ACC112 (cell line): ENCODE measurements around the gene TUBG1.

ENCODE experiments used
- H2AFZ ChIP-seq: fragments of 200-600 bp; sonication (generic); one replicate; pipeline ENCODE4 v1.6.0; 2017; ENCODE audit warnings: antibody characterized with exemption, low read length; ENCODE audit not compliant: unreplicated experiment
- H3K27ac ChIP-seq: fragments of 200-600 bp; sonication (generic); 2 replicates; pipeline ENCODE4 v1.5.1; 2014; ENCODE audit warnings: low read depth, mild to moderate bottlenecking, antibody characterized with exemption, low read length, moderate library complexity
- H3K27me3 ChIP-seq: fragments of 200-600 bp; sonication (generic); 2 replicates; pipeline ENCODE4 v1.6.1; 2014; ENCODE audit warnings: mild to moderate bottlenecking, antibody characterized with exemption, low read length, moderate library complexity, mixed read lengths; ENCODE audit not compliant: insufficient read depth
- H3K36me3 ChIP-seq: fragments of 200-600 bp; sonication (generic); 2 replicates; pipeline ENCODE4 v1.6.1; 2016; ENCODE audit warnings: mild to moderate bottlenecking, antibody characterized with exemption, low read length, moderate library complexity, mixed read lengths; ENCODE audit not compliant: insufficient read depth
- H3K4me1 ChIP-seq: fragments of 200-600 bp; sonication (generic); one replicate; pipeline ENCODE4 v1.6.1; 2016; ENCODE audit warnings: low read length, mixed read lengths; ENCODE audit not compliant: insufficient read depth, unreplicated experiment, control insufficient read depth
- H3K4me3 ChIP-seq: fragments of 200-600 bp; sonication (generic); 2 replicates; pipeline ENCODE4 v1.5.1; 2014; ENCODE audit warnings: mild to moderate bottlenecking, low read depth, low read length
- H3K79me2 ChIP-seq: fragments of 200-600 bp; sonication (generic); one replicate; pipeline ENCODE4 v1.6.0; 2016; ENCODE audit warnings: low read length; ENCODE audit not compliant: control insufficient read depth, unreplicated experiment, insufficient read depth

TUBG1 gene

DNA sequence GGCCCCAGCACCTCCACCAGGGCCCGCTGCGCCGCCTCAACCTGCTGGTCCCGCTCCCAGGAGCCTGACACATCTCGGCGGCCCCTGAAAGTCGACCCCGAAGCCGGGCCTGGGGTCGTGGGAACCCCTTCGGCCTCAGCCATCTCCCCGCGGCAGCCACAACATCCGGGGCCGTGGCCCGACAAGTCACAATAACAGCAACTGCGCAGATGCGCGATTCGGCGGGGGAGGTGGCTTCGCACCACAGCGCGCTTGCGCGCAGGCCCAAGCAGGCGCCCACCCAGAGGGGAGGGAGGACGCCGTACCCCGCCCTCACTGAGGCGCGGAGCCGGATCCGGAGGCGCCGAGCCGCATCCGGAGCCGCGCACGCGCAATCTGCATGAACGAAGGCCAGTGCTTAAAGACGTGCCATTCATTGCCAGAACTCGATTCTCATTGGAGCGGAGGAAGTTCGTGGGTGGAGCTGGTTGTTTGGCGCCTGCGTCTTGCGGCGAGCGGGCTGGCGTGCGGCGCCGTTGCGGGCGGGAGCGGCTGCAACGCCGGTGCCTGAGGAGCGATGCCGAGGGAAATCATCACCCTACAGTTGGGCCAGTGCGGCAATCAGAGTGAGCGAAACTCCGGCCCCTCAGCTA, at the start of gene TUBG1, which contains the start of gene RETREG3:
TUBG1 (plus strand) TSS at position 502 of the 632 bp plus-strand sequence; CDS start at position 557, 55 bp downstream.
RETREG3 (minus strand) TSS at position 193 of the 632 bp plus-strand sequence; CDS start at position 143, 50 bp downstream.
- Histone ChIP-seq H3K27me3 (no peaks in the 10 kb centered on the region), H3K4me3 (peak within 1 kb of the TSS; percentile 98), H3K36me3 (peaks cover 11% of the 10 kb centered on the region), H3K27ac (peak within 1 kb of the TSS; percentile 63), H3K4me1 (peaks cover 3% of the 10 kb centered on the region), H3K79me2 (peaks cover 54% of the 10 kb centered on the region), H2AFZ (peak within 1 kb of the TSS; percentile 56)

DNA sequence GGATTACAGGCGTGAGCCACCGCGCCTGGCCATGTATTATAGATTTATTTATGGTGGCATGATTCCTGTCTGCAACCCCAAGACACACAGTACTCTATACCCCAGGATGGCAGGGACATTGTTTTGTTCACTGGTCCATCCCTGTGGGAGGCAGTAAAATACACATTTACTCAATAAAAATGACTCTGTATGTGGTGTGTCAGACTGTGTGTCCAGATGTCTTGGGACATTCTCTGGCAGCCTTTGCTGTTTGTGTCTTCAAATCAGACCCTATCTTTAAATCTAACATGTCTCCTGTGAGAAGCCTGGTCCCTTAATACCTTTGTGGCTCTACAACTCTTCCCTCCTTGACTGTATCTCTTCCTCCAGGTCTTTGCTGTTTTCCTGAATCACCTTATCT, 49.2 kb upstream of the TUBG1 start:
- H3K27me3 ChIP-seq, result no peaks in the 10 kb centered on the region
- peaks cover 13% of the 10 kb centered on the region for H3K4me1 ChIP-seq
- no peaks in the 10 kb centered on the region; the same call in 1 of the 2 replicates for H3K36me3 ChIP-seq
- H3K79me2 ChIP-seq, result peaks cover 39% of the 10 kb centered on the region
- no peak overlapping the region for H3K27ac ChIP-seq
- no peak overlapping the region for H2AFZ ChIP-seq
- peak overlapping the region; percentile 46; the same call in 1 of the 2 replicates for H3K4me3 ChIP-seq

- Histone ChIP-seq H3K27me3 (no peaks in the 10 kb centered on the region), H3K79me2 (peaks cover 39% of the 10 kb centered on the region), H2AFZ (peak within 1 kb of the TSS; percentile 99), H3K4me3 (peak within 1 kb of the TSS; percentile 86), H3K36me3 (no peaks in the 10 kb centered on the region; the same call in 1 of the 2 replicates), H3K4me1 (peaks cover 17% of the 10 kb centered on the region), H3K27ac (peak within 1 kb of the TSS; percentile 72)
Observed at GRCh38 chr17:42561897-42562387, 47.5 kb upstream of the TUBG1 start, which contains the start of gene COASY. TSS of gene COASY (plus strand) at chr17:42562148. CDS start at chr17:42562623, 475 bp downstream.

GRCh38 chr17:42562388-42563142, 46.9 kb upstream of the TUBG1 start:
- Histone ChIP-seq H3K36me3 (no peaks in the 10 kb centered on the region; the same call in 1 of the 2 replicates), H2AFZ (peak overlapping the region; percentile 99), H3K4me1 (peaks cover 17% of the 10 kb centered on the region), H3K27ac (peak overlapping the region; percentile 72), H3K27me3 (no peaks in the 10 kb centered on the region), H3K79me2 (peaks cover 44% of the 10 kb centered on the region), H3K4me3 (peak overlapping the region; percentile 86)

DNA sequence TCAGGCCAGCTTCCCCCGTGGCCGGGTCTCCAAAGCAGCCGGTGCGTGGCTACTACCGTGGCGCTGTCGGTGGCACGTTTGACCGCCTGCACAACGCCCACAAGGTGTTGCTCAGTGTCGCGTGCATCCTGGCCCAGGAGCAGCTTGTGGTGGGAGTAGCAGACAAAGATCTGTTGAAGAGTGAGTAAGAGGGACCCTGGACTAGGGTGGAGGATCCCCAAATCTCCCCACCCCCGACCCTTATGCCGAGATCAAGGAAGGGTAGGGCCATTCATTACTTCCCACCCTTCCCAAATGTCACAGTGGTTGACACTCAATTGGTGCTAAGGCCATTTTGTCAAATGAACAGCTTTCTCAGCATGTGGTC, 46.4 kb upstream of the TUBG1 start:
- Histone ChIP-seq H3K4me3 (peak overlapping the region; percentile 86), H3K4me1 (peaks cover 17% of the 10 kb centered on the region), H3K36me3 (no peaks in the 10 kb centered on the region; the same call in 1 of the 2 replicates), H3K79me2 (peaks cover 48% of the 10 kb centered on the region), H3K27me3 (no peaks in the 10 kb centered on the region), H3K27ac (peak overlapping the region; percentile 72), H2AFZ (no peak overlapping the region)

- H3K79me2 ChIP-seq, result peaks cover 52% of the 10 kb centered on the region
- no peak overlapping the region for H3K27ac ChIP-seq
- H3K4me1 ChIP-seq, result peaks cover 17% of the 10 kb centered on the region
- no peaks in the 10 kb centered on the region for H3K27me3 ChIP-seq
- no peak overlapping the region for H2AFZ ChIP-seq
- H3K4me3 ChIP-seq, result peak overlapping the region; percentile 86
- no peaks in the 10 kb centered on the region; the same call in 1 of the 2 replicates for H3K36me3 ChIP-seq
Observed at GRCh38 chr17:42563543-42563942, 45.9 kb upstream of the TUBG1 start.

DNA sequence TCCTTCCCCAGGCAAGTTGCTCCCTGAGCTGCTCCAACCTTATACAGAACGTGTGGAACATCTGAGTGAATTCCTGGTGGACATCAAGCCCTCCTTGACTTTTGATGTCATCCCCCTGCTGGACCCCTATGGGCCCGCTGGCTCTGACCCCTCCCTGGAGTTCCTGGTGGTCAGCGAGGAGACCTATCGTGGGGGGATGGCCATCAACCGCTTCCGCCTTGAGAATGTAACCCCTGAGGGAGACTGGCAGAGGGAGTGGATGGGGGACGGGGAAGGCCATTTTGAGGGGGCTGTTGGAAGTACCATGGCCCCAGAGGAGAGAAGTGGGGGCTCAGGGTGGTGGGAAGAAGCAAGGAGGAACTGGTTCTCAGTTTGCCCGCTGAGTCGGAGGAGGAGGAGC, 45.5 kb upstream of the TUBG1 start:
- Histone ChIP-seq H3K27ac (no peak overlapping the region), H2AFZ (no peak overlapping the region), H3K27me3 (no peaks in the 10 kb centered on the region), H3K36me3 (peaks cover 1% of the 10 kb centered on the region; the same call in 1 of the 2 replicates), H3K4me1 (peaks cover 17% of the 10 kb centered on the region), H3K4me3 (peak overlapping the region; percentile 86; the same call in 1 of the 2 replicates), H3K79me2 (peaks cover 56% of the 10 kb centered on the region)

DNA sequence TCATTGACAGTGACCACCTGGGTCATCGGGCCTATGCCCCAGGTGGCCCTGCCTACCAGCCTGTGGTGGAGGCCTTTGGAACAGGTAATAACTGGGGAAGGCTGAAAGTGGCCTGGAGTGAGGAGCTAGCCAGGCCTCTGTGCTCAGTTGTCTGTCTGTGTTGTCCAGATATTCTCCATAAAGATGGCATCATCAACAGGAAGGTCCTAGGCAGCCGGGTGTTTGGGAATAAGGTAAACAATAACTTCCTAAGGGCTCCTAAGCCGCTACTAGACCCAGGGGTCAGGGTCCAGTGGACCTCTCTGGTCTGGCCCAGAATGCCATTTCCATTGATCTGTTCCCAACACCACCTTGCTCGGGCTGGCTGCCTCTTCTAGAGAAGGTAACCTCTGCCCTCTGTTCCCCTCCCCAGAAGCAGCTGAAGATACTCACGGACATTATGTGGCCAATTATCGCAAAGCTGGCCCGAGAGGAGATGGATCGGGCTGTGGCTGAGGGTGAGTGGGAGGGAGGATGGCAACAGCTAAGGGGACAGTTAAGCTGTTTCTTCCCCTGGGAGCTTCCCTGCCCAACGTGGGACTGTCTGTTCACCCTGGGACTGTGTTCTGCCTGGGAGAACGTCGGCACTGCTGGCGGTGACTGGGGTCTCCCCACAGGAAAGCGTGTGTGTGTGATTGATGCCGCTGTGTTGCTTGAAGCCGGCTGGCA, 44.5 kb upstream of the TUBG1 start:
- no peak overlapping the region for H3K4me3 ChIP-seq
- no peak overlapping the region for H3K27ac ChIP-seq
- no peak overlapping the region for H2AFZ ChIP-seq
- peaks cover 11% of the 10 kb centered on the region for H3K36me3 ChIP-seq
- H3K79me2 ChIP-seq, result peaks cover 60% of the 10 kb centered on the region
- H3K27me3 ChIP-seq, result no peaks in the 10 kb centered on the region
- peaks cover 23% of the 10 kb centered on the region for H3K4me1 ChIP-seq

- Histone ChIP-seq H2AFZ (no peak overlapping the region), H3K4me3 (no peak overlapping the region), H3K27me3 (no peaks in the 10 kb centered on the region), H3K36me3 (peaks cover 15% of the 10 kb centered on the region), H3K27ac (no peak overlapping the region), H3K4me1 (peaks cover 24% of the 10 kb centered on the region), H3K79me2 (peaks cover 57% of the 10 kb centered on the region)
Observed at GRCh38 chr17:42565523-42566214, 43.8 kb upstream of the TUBG1 start.
